MCF 10A (cell line): ENCODE results near the gene HOXA1. TPM values are rescaled to one million over a fixed set of nuclear protein-coding genes. Genes with fewer than 3 reads are reported as not detected.

Source experiments
- BruUV-seq: library from RNA; stranded (reverse); fragments of 400-500 nt; replicated peaks from 2 replicates; lab custom pipeline; 2021; lab: Mats Ljungman, UMichigan
- CTCF ChIA-PET: fragments of 300-600 bp; sonication (Branson Sonifier 250); formaldehyde crosslinking; extraction: SDS; loops from one replicate; lab custom pipeline; 2021; ENCODE audit warnings: antibody characterized with exemption, inconsistent platforms; lab: Yijun Ruan, JAX
- POLR2A ChIA-PET: fragments of 300-600, 350-650 bp; sonication (Branson Sonifier 250); formaldehyde crosslinking; extraction: SDS; loops from one replicate; lab custom pipeline; 2020; ENCODE audit warnings: antibody characterized with exemption, inconsistent platforms; lab: Yijun Ruan, JAX
- DNase-seq: peaks from one replicate; pipeline ENCODE4 v3.0.0-alpha.2; 2018; ENCODE audit not compliant: unreplicated experiment
- H3K27ac Mint-ChIP-seq: one replicate; pipeline ENCODE4 v1.8.0; 2022; ENCODE audit warnings: mild to moderate bottlenecking, low read depth, mixed read lengths; ENCODE audit not compliant: unreplicated experiment
- H3K27me3 Mint-ChIP-seq: one replicate; pipeline ENCODE4 v1.8.0; 2022; ENCODE audit warnings: mixed read lengths; ENCODE audit not compliant: insufficient read depth, unreplicated experiment
- H3K36me3 Mint-ChIP-seq: one replicate; pipeline ENCODE4 v1.8.0; 2022; ENCODE audit warnings: mild to moderate bottlenecking, moderate library complexity, mixed read lengths; ENCODE audit not compliant: insufficient read depth, unreplicated experiment
- H3K4me1 Mint-ChIP-seq: one replicate; pipeline ENCODE4 v1.8.0; 2022; ENCODE audit warnings: mixed read lengths; ENCODE audit not compliant: insufficient read depth, unreplicated experiment
- H3K4me3 Mint-ChIP-seq: one replicate; pipeline ENCODE4 v1.8.0; 2022; ENCODE audit warnings: mild to moderate bottlenecking, moderate library complexity, mixed read lengths; ENCODE audit not compliant: unreplicated experiment
- H3K9me3 Mint-ChIP-seq: one replicate; pipeline ENCODE4 v1.8.0; 2022; ENCODE audit warnings: mixed read lengths; ENCODE audit not compliant: unreplicated experiment
- CTCF ChIP-seq: fragments of 200-600 bp; IDR thresholded peaks from one replicate; pipeline ENCODE4 v1.8.0; 2022; ENCODE audit warnings: antibody characterized with exemption, mild to moderate bottlenecking; ENCODE audit not compliant: unreplicated experiment
- intact Hi-C: fragments of 100-400 bp; cut with micrococcal nuclease; formaldehyde crosslinking; loops from 2 replicates; pipeline ENCODE4 v1.14.1; 2022
- total RNA-seq: library from RNA; stranded (reverse); gene quantifications from 2 replicates; pipeline ENCODE4 v1.2.3, GENCODE V29; 2022

The HOXA1 gene
- total RNA-seq, 1 experiment from 2014 or later = 5.6 TPM

- DNase-seq = peak; percentile 61
- Mint-ChIP-seq H3K4me1 (peaks cover 52% of the 10 kb centered on the region), H3K27me3 (no peaks in the 10 kb centered on the region), H3K9me3 (no peaks in the 10 kb centered on the region), H3K27ac (peak overlapping the region; percentile 99), H3K4me3 (peak overlapping the region; percentile 100), H3K36me3 (peaks cover 27% of the 10 kb centered on the region)
- POLR2A ChIA-PET = interaction anchor here (0.6 to 7.2 kb wide), 20 partner anchors 8 to 935 kb away, joined by 3 to 459 read pairs (median 32); partner anchors contain the start of genes HOXA1, HOXA4, HOXA9 and SKAP2
- no TSS peak for BruUV-seq
- intact Hi-C loops = loop anchor here (5.0 kb wide), 3 partner anchors 472 to 937 kb away; partner anchors contain the start of genes CBX3 and HNRNPA2B1
- CTCF ChIA-PET = interaction anchor here (0.6 to 6.7 kb wide), 9 partner anchors 10 to 476 kb away, joined by 3 to 190 read pairs (median 3); no protein-coding TSS in a partner anchor
- no peak for TF ChIP-seq CTCF
These were observed 43.7 kb upstream of the HOXA1 start for GRCh38 chr7:27139334-27140125.

- peak overlapping the region; percentile 99 for H3K27ac Mint-ChIP-seq
- TF ChIP-seq CTCF = no peak
- intact Hi-C loops = no loop called here
- CTCF ChIA-PET = interaction anchor here (0.6 to 6.7 kb wide), 3 partner anchors 11 to 282 kb away, joined by 3 to 190 read pairs (median 3); no protein-coding TSS in a partner anchor
- no peaks in the 10 kb centered on the region for H3K27me3 Mint-ChIP-seq
- DNase-seq = peak; percentile 53
- no peaks in the 10 kb centered on the region for H3K9me3 Mint-ChIP-seq
- peaks cover 58% of the 10 kb centered on the region for H3K4me1 Mint-ChIP-seq
- H3K4me3 Mint-ChIP-seq = peak overlapping the region; percentile 100
- no TSS peak for BruUV-seq
- POLR2A ChIA-PET = interaction anchor here (1.2 to 7.2 kb wide), 10 partner anchors 8 to 292 kb away, joined by 3 to 459 read pairs (median 54); partner anchors contain the start of genes HOXA1, HOXA4, HOXA9 and SKAP2
- peaks cover 24% of the 10 kb centered on the region for H3K36me3 Mint-ChIP-seq
These were observed 43.2 kb upstream of the HOXA1 start for GRCh38 chr7:27138985-27139333.

DNA sequence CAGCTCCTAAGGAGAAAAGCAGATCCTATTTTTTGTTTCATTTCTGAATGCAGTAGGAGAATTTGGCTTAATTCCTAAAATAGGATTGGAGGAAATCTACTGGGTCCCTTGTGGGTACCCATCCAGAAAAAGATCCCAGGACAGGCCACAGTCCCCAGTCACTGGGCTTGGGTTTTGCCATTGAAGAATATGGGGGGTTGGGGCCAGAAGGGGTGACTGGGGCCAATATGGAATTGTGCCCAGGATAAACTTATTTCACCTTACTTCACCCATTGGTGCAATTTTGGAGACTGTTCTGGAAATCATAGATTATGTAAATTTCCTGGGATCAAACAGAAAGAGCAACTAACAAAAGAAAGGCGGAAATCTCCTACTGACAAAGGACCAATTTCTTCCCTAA, 42.7 kb upstream of the HOXA1 start:
- BruUV-seq = no TSS peak
- ChIA-PET CTCF (no interaction called here), POLR2A (interaction anchor here (0.7 to 1.3 kb wide), 3 partner anchors 10 to 478 kb away, joined by 3 read pairs; no protein-coding TSS in a partner anchor)
- DNase-seq = no peak
- no peaks in the 10 kb centered on the region for H3K27me3 Mint-ChIP-seq
- no peaks in the 10 kb centered on the region for H3K9me3 Mint-ChIP-seq
- peak overlapping the region; percentile 99 for H3K27ac Mint-ChIP-seq
- intact Hi-C loops = no loop called here
- H3K4me1 Mint-ChIP-seq = peaks cover 63% of the 10 kb centered on the region
- no peak for TF ChIP-seq CTCF
- H3K36me3 Mint-ChIP-seq = peaks cover 24% of the 10 kb centered on the region
- peak overlapping the region; percentile 100 for H3K4me3 Mint-ChIP-seq

- no TSS peak for BruUV-seq
- Mint-ChIP-seq H3K27me3 (no peaks in the 10 kb centered on the region), H3K4me3 (peak overlapping the region; percentile 100), H3K4me1 (peaks cover 63% of the 10 kb centered on the region), H3K27ac (peak overlapping the region; percentile 99), H3K9me3 (no peaks in the 10 kb centered on the region), H3K36me3 (peaks cover 23% of the 10 kb centered on the region)
- TF ChIP-seq CTCF = no peak
- intact Hi-C loops = no loop called here
- POLR2A ChIA-PET = interaction anchor here (0.7 to 1.3 kb wide), 5 partner anchors 10 to 938 kb away, joined by 3 read pairs; no protein-coding TSS in a partner anchor
- peak; percentile 56 for DNase-seq
- CTCF ChIA-PET = no interaction called here
These were observed 42.0 kb upstream of the HOXA1 start for GRCh38 chr7:27137640-27138315.
